Pancreas (tissue), 10 donors: Measurements from ENCODE around the gene RAD51AP2. TPM values are rescaled to one million over a fixed set of nuclear protein-coding genes. Genes with fewer than 3 reads are reported as not detected.
"Not testable (repeated sequence)": the region's sequence is repeated elsewhere in the genome, so short reads cannot be mapped to it uniquely, and the experiment has no call there.

ENCODE experiments used
- ATAC-seq, 4 donors: fragments of 200-7000 bp; cut with Tn5 transposase; one replicate each; pipeline versions ENCODE4 v1.8.0 to v1.9.1; 2020; ENCODE audit warnings: mild to moderate bottlenecking in 4 of 4, moderate library complexity in 4 of 4
- DNase-seq, 6 donors: peaks; one replicate each; pipeline ENCODE4 v3.0.0-alpha.2; 2020
- FAIRE-seq: peaks from 2 replicates; lab custom pipeline; 2012; peaks lifted over from hg19 to GRCh38; lab: Jason Lieb, UNC
- H3K27ac ChIP-seq, 4 donors: fragments of 200-600 bp; sonication (generic); 1 replicate in 3 of 4; 2 replicates in 1 of 4; pipeline versions ENCODE4 v1.5.0 to v1.8.0; 2020
- H3K27me3 ChIP-seq, 4 donors: fragments of 200-600 bp; one replicate each; pipeline ENCODE4 v1.8.0; 2021
- H3K36me3 ChIP-seq, 3 donors: fragments of 200-600 bp; sonication (generic) in 1 of 3; one replicate each; pipeline versions ENCODE4 v1.5.0 to v1.8.0; 2020 to 2021
- H3K4me1 ChIP-seq, 3 donors: fragments of 200-600 bp; one replicate each; pipeline ENCODE4 v1.8.0; 2021
- H3K4me3 ChIP-seq, 4 donors: fragments of 200-600 bp; sonication (generic) in 2 of 4; one replicate each; pipeline versions ENCODE4 v1.5.0 to v1.8.0; 2020 to 2021
- H3K9me3 ChIP-seq, 4 donors: fragments of 200-600 bp; one replicate each; pipeline ENCODE4 v1.8.0; 2021
- WGBS, 2 donors: extraction: QIAGEN DNeasy Blood & Tissue Kit; methylation state at CpG; one replicate each; pipeline ENCODE4 v1.1.7; 2013; 5-methylcytosine and 5-hydroxymethylcytosine counted together
- intact Hi-C, 3 donors: fragments of 100-400 bp; cut with DNase I; formaldehyde crosslinking; loops; one replicate each; pipeline versions ENCODE4 v1.11.1 to v1.14.2; 2022
- polyA plus RNA-seq, 2 donors: library from polyadenylated mRNA; stranded (reverse); fragments of 200-250 nt; gene quantifications; one replicate each; pipeline ENCODE4 v1.2.3, GENCODE V29; 2013
- total RNA-seq, 6 donors: library from RNA; stranded (reverse); fragmentation: NEBNext Ultra II Directional in 4 of 6; extraction: Animal tissue kit (Norgen Biotek cat#: 25700) in 4 of 6; gene quantifications; one replicate each; pipeline versions ENCODE4 v1.2.1 to v1.2.4, GENCODE V29; 2021 to 2023
- TF ChIP-seq, protein P1 (sequence below), 4 donors: fragments of 200-600 bp; sonication (generic) in 3 of 4; IDR thresholded peaks; one replicate each; pipeline versions ENCODE4 v1.5.0 to v1.8.0; 2021; ENCODE audit warnings: antibody characterized with exemption in 4 of 4
- donor health status: healthy with polysubstance abuse.
- donor health status: DM: no; HTN: no; CAD: no; lungs with moderate emphysema.
- donor health status: DM: no; HTN: no; CAD: no.
- donor health status: control.
- donor health status: control.
- donor health status: Bipolar disorder and iron deficiency.
- donor health status: DM: yes; HTN: yes; CAD: no.
- donor health status: DM: no; HTN: no; CAD: no.
- donor health status: DM: no; HTN: no; CAD: no.
- donor health status: DM: yes; HTN: yes; CAD: no.

The RAD51AP2 gene
- total RNA-seq (under 1 TPM; 0.05 to 0.12 (median 0.07) TPM), polyA plus RNA-seq (under 1 TPM; 0.08 to 0.23 TPM)

DNA sequence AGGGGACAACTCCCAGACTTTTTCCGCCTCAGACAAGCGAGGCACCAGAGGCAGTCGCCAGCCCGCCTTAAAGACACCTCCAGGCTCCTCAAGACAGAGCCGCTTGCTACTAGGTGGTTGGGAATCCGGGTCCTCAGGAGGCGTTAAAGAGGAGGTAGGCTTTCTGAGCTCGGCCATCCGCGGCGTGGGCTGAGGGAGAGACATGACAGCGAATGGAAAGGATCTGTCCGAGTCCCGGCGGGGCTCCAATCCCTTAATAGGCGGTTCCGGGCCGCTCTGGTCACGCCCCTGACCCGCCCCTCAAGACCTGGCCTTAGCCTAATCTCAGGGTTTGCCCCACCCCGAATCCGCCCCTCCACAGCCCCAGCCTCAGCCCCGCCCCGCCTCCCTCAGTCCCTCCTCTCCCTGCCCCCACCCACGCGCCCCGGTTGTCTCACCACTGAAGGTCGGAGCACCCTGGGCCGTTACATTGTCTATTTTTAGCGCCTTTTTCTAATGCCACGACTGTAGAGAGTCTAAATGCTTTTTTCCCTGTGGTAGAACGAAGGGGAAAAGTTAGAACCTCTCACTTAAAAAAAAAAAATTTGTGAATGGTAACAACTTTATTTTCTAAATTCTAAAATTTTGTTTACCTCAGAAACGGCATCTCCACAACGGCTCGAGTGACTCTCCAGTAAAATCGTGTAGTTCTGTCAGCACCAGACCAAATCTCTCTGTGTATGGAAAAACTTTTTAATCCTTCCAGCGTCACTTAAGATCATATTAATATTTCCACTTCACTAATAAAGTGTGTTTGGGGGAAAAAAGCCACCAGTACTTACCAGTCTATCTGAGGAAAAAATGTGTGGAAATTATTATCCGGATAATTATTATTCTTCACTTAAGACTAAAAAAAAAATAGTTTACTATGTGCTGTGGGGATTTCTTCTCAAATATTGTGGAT lies at the start of gene RAD51AP2:
TSS of gene RAD51AP2 (minus strand) at position 229 of the 943 bp plus-strand sequence. CDS start at position 204, 25 bp downstream.
- peak; percentile 58 to 88 (median 81) for DNase-seq
- no peaks in the 10 kb centered on the region for H3K9me3 ChIP-seq
- intact Hi-C loops = no loop called here
- TF ChIP-seq, protein P1, sequence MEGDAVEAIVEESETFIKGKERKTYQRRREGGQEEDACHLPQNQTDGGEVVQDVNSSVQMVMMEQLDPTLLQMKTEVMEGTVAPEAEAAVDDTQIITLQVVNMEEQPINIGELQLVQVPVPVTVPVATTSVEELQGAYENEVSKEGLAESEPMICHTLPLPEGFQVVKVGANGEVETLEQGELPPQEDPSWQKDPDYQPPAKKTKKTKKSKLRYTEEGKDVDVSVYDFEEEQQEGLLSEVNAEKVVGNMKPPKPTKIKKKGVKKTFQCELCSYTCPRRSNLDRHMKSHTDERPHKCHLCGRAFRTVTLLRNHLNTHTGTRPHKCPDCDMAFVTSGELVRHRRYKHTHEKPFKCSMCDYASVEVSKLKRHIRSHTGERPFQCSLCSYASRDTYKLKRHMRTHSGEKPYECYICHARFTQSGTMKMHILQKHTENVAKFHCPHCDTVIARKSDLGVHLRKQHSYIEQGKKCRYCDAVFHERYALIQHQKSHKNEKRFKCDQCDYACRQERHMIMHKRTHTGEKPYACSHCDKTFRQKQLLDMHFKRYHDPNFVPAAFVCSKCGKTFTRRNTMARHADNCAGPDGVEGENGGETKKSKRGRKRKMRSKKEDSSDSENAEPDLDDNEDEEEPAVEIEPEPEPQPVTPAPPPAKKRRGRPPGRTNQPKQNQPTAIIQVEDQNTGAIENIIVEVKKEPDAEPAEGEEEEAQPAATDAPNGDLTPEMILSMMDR (IDR thresholded peaks at IDR 0.05) = no peak
- no peak within 1 kb of the TSS for H3K27ac ChIP-seq
- WGBS, 2 donors = 3 to 4% methylated on average over 38 of the region's 38 CpGs
- peak within 1 kb of the TSS in 3 of 4 donors; percentile 13 to 50 (median 30) for H3K4me3 ChIP-seq
- peaks cover 0 to 10% (median 0%) of the 10 kb centered on the region in 4 donors for H3K27me3 ChIP-seq
- ATAC-seq = peak; percentile 97 to 100 (median 100)
- no peaks in the 10 kb centered on the region for H3K36me3 ChIP-seq
- H3K4me1 ChIP-seq = peaks cover 0 to 5% (median 5%) of the 10 kb centered on the region in 3 donors
- FAIRE-seq = no peak

DNA sequence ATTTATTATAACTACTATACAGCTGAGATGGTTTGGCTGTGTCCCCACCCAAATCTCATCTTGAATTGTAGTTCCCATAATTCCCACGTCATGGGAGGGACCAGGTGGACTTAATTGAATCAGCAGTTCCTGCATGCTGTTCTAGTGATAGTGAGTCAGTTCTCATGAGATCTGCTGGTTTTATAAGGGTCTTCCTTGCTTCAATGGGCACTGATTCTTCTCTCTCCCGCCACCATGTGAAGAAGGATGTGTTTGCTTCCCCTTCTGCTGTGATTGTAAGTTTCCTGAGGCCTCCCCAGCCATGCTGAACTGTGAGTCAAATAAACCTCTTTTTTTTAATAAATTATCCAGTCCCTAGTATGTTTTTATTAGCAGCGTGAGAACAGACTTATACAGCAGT lies 47.5 kb upstream of the RAD51AP2 start:
- H3K36me3 ChIP-seq, H3K9me3 ChIP-seq, FAIRE-seq, H3K27me3 ChIP-seq, DNase-seq, intact Hi-C loops, H3K4me3 ChIP-seq, ATAC-seq, H3K4me1 ChIP-seq, H3K27ac ChIP-seq: not testable (repeated sequence)
- 74 to 76% methylated on average over 3 of the region's 3 CpGs for WGBS, 2 donors

DNA sequence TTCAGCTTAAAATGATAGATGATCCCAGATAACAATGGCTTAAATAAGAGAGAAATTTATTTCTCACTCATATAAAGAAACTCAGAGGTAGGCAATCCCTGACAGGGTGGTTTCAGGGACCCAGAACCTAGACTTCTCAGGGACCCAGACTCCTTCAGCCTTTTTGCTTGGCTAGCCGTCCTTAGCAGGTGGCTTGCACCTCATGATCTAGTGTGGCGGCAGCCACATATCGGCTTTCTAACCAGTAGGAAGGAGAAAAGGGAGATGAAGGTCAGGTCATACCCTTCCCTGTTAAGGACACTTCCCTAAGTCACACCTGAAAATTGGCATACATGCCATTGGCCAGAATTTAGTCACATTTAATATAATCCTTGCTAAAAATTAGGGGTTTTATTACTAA lies 40.6 kb upstream of the RAD51AP2 start:
- no peaks in the 10 kb centered on the region for H3K36me3 ChIP-seq
- DNase-seq = no peak
- intact Hi-C loops = no loop called here
- H3K9me3 ChIP-seq = no peaks in the 10 kb centered on the region
- no peaks in the 10 kb centered on the region for H3K27me3 ChIP-seq
- H3K4me1 ChIP-seq = no peaks in the 10 kb centered on the region
- no peak for FAIRE-seq
- 78 to 79% methylated on average over 3 of the region's 3 CpGs for WGBS, 2 donors
- ATAC-seq = no peak
- H3K4me3 ChIP-seq = no peak overlapping the region
- no peak overlapping the region for H3K27ac ChIP-seq
- TF ChIP-seq, protein P1 (IDR thresholded peaks at IDR 0.05) = no peak

GRCh38 chr2:17558053-17558452 lies 39.8 kb upstream of the RAD51AP2 start:
- TF ChIP-seq, protein P1 (IDR thresholded peaks at IDR 0.05) = no peak
- ATAC-seq (peak in 1 of 4 donors; percentile 44), FAIRE-seq (peak; percentile 9), DNase-seq (no peak)
- H3K9me3 ChIP-seq = no peaks in the 10 kb centered on the region
- no peak overlapping the region for H3K27ac ChIP-seq
- no peaks in the 10 kb centered on the region for H3K4me1 ChIP-seq
- H3K4me3 ChIP-seq = no peak overlapping the region
- H3K27me3 ChIP-seq = no peaks in the 10 kb centered on the region
- intact Hi-C loops = no loop called here
- no peaks in the 10 kb centered on the region for H3K36me3 ChIP-seq

GRCh38 chr2:17557596-17557995 lies 39.4 kb upstream of the RAD51AP2 start:
- WGBS, 2 donors = 49 to 50% methylated on average over 5 of the region's 5 CpGs
- H3K36me3 ChIP-seq = no peaks in the 10 kb centered on the region
- H3K4me3 ChIP-seq = no peak overlapping the region
- no peaks in the 10 kb centered on the region for H3K27me3 ChIP-seq
- DNase-seq = no peak
- intact Hi-C loops = no loop called here
- TF ChIP-seq, protein P1 (IDR thresholded peaks at IDR 0.05) = no peak
- H3K27ac ChIP-seq = no peak overlapping the region
- no peaks in the 10 kb centered on the region for H3K9me3 ChIP-seq
- ATAC-seq = no peak
- no peaks in the 10 kb centered on the region for H3K4me1 ChIP-seq
- FAIRE-seq = no peak
